ENCODE results near the gene NR4A1.

- no peak for TF ChIP-seq CTCF (conservative IDR thresholded peaks at IDR 0.05; ENCODE audit: low read depth, low read length)
- TF ChIP-seq EZH2 (IDR thresholded peaks at IDR 0.05; ENCODE audit: low read length, unreplicated experiment) = no peak
These were observed 45.9 kb downstream of the NR4A1 start for GRCh38 chr12:52097045-52097666.
